Measurements from ENCODE around the gene SNX13.
"Not testable (repeated sequence)": the region's sequence is repeated elsewhere in the genome, so short reads cannot be mapped to it uniquely, and the experiment has no call there.

The SNX13 gene

GRCh38 chr7:17912536-17913235 is 27.6 kb downstream of the SNX13 start:
- DNase-seq: no peak

DNA sequence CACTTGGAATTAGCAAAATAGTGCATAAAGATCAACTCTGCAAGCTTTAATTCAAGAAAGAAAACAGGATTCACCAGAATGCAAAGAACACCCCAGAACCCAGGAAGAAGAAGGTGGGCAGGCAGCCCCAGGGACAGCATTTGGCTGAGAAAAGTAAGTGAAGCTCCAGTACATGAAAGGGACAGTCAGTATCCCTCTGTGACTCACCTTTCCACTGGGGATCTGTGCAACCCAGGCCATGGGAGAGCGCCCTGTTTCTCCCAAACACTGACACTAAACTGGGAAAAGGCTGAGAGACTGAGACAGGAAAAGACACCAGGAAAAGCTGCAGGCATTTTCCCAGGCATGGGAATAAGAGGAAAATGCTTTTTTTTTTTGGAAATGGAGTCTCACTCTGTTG is 28.2 kb downstream of the SNX13 start:
- no peak for DNase-seq

- no peak for DNase-seq
Observed at GRCh38 chr7:17910377-17910776, 29.9 kb downstream of the SNX13 start.

DNA sequence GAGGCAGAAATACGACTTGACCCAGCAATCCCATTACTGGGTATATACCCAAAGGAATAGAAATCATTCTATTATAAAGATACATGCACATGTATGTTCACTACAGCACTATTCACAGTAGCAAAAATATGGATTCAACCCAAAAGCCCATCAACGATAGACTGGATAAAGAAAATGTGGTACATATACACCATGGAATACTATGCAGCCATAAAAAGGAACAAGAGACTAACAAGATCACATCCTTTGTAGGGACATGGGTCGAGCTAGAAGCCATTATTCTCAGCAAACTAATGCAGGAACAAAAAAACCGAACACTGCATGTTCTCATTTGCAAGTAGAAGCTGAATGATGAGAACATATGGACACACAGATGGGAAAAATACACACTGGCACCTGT is 31.0 kb downstream of the SNX13 start:
- not testable (repeated sequence) for DNase-seq

- no peak for DNase-seq
Observed at GRCh38 chr7:17907014-17907413, 33.3 kb downstream of the SNX13 start.

GRCh38 chr7:17903337-17903736 is 37.0 kb downstream of the SNX13 start:
- DNase-seq: no peak

DNA sequence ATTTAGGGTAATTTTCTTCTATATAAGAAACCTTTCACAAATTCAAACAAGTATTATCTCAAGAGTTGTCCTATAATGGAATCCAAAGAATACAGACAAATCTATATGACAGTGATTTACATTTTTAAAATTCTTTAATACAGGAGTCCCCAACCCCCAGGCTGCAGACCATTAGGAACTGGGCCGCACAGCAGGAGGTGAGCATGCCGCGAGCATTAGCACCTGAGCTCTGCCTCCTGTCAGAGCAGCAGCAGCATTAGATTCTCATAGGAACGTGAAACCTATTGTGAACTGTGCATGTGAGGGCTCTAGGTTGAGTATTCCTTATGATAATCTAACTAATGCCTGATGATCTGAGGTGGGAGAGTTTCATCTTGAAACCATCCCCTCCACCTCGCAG is 37.7 kb downstream of the SNX13 start:
- DNase-seq: no peak

- DNase-seq: no peak
Observed at GRCh38 chr7:17900464-17900863, 39.8 kb downstream of the SNX13 start.

DNA sequence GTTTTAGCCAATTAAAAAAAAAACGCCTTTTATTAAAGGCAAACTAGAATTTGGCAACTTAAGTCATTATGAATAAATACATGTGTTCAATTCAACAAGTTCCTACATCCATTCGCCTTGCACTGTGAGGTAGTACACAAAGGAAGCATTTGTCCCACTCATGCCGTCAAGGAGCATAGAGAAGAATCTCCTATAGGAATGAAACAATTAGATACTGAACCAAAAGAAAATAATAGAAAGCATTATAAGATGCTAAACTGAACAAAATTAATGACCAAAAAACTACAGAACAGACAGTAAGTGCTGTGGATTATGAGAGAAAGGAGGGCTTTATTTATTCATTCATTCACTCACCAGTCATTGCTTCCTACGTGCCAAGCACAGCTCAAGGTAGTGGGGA is 42.2 kb downstream of the SNX13 start:
- DNase-seq: no peak

DNA sequence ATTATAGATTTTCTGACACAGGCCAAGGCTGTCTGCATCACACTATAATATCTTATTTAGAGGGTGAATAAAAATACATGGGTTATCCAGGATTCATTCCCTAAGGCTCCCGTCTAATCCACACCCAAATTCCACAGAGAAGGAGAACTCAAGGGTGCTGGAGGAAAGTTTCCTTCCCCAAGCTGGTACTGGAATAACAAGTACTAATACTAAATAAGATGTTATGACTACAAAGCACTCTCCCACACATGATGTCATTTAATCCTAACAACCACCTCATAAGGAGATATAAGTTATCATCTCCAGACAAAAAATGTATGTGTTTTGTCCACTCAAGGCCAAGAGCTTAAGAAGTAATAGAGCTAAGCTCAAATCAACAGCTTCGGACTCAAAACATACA is 53.0 kb downstream of the SNX13 start:
- DNase-seq: no peak

GRCh38 chr7:17882685-17883084 is 57.6 kb downstream of the SNX13 start:
- DNase-seq: no peak

- no peak for DNase-seq
Observed at GRCh38 chr7:17879075-17879661, 61.1 kb downstream of the SNX13 start.

GRCh38 chr7:17878627-17879026 is 61.7 kb downstream of the SNX13 start:
- no peak for DNase-seq

DNA sequence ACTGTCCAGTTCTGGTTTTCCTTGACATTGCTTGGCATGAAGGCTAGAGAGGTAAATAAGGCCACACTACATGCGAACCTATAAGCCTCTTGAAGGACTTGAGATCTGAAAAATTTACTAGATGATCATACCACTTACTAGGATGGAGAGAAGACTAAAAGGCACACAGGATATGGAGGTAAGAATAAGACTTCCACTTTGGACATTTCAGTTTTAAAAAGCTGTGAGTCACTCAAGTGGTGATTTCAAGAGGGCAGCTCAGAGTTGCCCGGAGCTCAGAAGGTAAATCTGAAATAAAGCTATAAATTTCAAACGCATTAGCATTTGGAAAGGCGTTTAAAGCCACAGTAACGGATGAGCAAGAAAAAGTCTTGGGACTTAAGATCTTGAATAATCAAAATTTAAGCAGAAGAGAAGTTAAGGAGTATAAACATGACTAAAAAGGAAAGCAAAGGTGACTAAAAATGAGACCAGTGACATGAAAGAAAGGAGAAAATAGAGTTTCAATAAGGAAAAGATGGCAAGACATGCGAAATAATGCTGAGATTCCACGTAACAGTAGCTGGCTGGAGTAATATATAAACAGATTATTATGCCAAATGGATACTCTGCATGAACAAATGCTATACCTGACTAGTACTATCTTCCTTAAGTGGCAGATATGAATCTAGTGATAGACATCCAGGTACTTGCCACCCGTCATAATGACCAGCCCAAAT is 68.3 kb downstream of the SNX13 start:
- DNase-seq: no peak

- no peak for DNase-seq
Observed at GRCh38 chr7:17870406-17870805, 69.9 kb downstream of the SNX13 start.

DNA sequence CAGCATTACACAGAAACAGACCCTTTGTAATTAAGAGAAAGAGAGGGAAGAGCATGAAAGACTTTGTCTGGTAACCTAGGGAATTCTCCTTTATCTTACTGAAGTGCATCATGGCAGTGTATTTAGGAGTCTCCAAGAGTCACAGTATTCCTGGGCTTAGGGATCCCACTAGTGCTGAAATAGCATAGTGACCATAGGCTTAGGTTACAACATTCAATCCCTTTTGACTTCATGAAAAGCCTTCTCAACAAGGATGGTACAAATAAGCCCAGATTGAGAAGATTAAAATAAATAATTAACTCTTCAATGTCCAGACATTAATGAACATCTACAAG is 76.5 kb downstream of the SNX13 start:
- no peak for DNase-seq

DNA sequence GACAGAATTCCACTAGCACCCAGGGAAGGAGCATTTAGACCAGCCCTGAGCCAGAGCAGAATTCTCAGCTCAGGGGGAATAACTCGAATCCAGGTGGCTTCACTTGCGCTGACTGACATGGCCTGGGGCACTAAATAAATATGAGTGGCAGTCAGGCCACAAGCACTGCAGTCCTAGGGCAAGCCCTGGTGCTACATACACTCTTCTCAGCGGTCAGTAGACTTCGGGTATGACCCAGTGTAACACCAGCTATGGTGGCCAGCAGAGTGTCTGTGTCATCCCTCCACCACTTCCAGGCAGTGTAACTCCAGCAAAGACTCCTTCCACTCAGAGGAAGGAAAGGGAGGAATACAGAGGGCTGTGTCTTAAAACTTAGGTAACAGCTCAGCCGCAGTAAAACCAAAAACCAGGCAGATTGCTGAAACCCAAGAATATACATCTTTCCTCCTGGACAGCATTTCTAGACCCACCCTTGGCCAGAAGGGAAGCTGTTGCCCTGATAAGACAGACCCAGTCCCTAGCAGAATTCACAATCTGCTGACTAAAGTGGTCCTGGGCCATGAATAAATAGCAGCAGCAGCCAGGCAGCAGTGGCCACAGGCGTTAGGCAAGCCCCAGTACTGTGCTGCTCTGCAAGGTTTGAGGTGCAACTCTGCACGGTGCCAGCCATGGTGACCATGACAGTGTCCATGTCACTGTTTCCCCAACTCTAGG is 77.0 kb downstream of the SNX13 start:
- DNase-seq: no peak

DNA sequence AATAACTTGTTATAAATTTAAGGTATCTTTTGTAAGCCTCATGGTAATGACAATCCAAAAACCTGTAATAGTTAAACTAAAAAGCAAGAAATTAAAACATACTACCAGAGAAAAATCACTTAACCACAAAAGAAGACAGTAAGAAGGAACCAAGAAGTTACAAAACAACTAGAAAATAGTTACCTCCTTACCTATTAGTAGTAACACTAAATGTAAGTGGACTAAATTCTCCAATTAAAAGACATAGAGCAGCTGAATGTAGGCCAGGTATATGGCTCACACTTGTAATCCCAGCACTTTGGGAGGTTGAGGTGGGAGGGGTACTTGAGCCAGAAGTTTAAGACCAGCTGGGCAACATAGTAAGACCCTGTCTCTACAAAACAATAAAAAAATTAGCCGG is 84.0 kb downstream of the SNX13 start:
- no peak for DNase-seq

- no peak for DNase-seq
Observed at GRCh38 chr7:17855202-17855601, 85.1 kb downstream of the SNX13 start.

DNA sequence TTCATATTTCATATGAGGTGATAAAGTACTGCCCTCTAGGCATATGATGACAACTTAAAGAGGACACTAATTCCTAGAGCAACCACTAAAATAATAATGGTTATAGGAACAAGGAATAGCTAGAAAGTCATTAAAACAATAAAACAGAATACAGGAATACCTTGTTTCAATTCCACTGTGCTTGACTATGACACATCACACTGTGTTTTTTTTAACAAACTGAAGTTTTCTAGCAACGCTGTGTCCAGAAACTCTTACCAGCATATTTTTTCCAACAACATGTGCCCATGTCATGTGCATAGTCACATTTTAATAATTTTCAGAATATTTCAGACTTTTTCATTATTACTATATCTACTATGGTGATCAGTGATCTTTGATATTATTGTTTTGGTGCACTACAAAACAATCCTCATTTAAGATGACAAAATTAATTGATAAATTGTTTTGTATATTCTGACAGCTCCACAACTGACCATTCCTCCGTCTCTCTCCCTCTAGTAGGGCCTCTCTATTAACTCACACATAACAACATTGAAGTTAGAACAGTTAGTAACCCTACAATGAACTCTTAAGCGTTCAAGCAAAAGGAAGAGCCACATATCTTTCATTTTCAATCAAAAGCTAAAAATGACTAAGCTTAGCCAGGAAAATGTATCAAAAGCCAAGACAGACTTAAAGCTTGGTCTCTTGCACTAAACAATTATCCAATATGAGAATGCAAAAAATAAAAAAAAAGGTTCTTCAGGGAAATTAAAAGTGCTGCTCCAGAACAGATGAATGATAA is 85.8 kb downstream of the SNX13 start:
- DNase-seq: no peak

DNA sequence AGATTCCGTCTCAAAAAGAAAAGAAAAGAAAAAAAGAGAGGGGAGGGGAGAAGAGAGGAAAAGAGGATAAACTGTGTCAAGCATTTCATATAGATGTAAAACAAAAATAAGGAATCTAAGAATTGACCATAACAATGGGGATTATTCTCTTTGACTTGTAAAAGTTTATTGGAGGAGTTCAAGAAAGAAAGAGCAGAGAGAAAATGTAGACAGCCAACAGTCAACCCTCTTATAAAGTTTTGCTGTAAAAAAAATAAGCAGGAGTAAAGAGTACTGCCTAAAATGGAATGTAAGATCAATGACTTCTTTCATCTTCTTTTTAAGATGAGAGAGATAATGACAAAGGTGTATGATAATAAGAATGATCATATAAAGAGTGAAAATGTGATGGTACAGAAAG is 87.9 kb downstream of the SNX13 start:
- DNase-seq: no peak

- no peak for DNase-seq
Observed at GRCh38 chr7:17849504-17849903, 90.8 kb downstream of the SNX13 start.

- no peak for DNase-seq
Observed at GRCh38 chr7:17848516-17848915, 91.8 kb downstream of the SNX13 start.
